Ascending aorta (tissue), 2 donors: ENCODE results near the gene DLG1. TPM values are rescaled to one million over a fixed set of nuclear protein-coding genes. Genes with fewer than 3 reads are reported as not detected.

Source experiments
- DNase-seq, 2 donors: peaks; one replicate each; pipeline ENCODE4 v3.0.0-alpha.2; 2019; ENCODE audit warnings: low spot score in 2 of 2
- H3K27ac ChIP-seq, 2 donors: fragments of 200-600 bp; sonication (generic); one replicate each; pipeline ENCODE4 v1.5.1; 2016 to 2017; ENCODE audit warnings: mild to moderate bottlenecking in 1 of 2
- H3K27me3 ChIP-seq: fragments of 200-600 bp; sonication (generic); one replicate; pipeline ENCODE4 v1.5.1; 2017
- H3K36me3 ChIP-seq, 2 donors: fragments of 200-600 bp; sonication (generic); one replicate each; pipeline ENCODE4 v1.5.1; 2016
- H3K4me1 ChIP-seq, 2 donors: fragments of 200-600 bp; sonication (generic); one replicate each; pipeline ENCODE4 v1.5.1; 2016 to 2017; ENCODE audit warnings: mild to moderate bottlenecking in 1 of 2
- H3K4me3 ChIP-seq, 2 donors: fragments of 200-600 bp; sonication (generic); one replicate each; pipeline ENCODE4 v1.5.1; 2016 to 2017; ENCODE audit warnings: mild to moderate bottlenecking in 1 of 2
- H3K9me3 ChIP-seq, 2 donors: fragments of 200-600 bp; sonication (generic); one replicate each; pipeline ENCODE4 v1.5.1; 2016
- intact Hi-C: fragments of 100-400 bp; cut with DNase I; formaldehyde crosslinking; loops from one replicate; pipeline ENCODE4 v1.15.1; 2023
- total RNA-seq: library from RNA; depleted of rRNA; stranded (reverse); fragments of >200 nt; gene quantifications from one replicate; pipeline ENCODE4 v1.1.0, GENCODE V29; 2016
- TF ChIP-seq, protein P1 (sequence below), 3 experiments: fragments of 200-600 bp in 2 of 3; fragments of 450-650 bp in 1 of 3; sonication (generic) in 2 of 3; IDR thresholded peaks; one replicate each; pipeline ENCODE4 v1.5.1; 2016 to 2019; ENCODE audit warnings: antibody characterized with exemption in 3 of 3, mild to moderate bottlenecking in 1 of 3, moderate library complexity in 1 of 3

DLG1 gene
- total RNA-seq, 1 donor from 2014 or later, result 31.0 TPM

GRCh38 chr3:197011780-197012539 is 286.5 kb downstream of the DLG1 start:
- Histone ChIP-seq H3K4me3 (no peak overlapping the region), H3K36me3 (no peaks in the 10 kb centered on the region), H3K9me3 (no peaks in the 10 kb centered on the region), H3K27ac (no peak overlapping the region), H3K27me3 (no peaks in the 10 kb centered on the region), H3K4me1 (no peaks in the 10 kb centered on the region)
- intact Hi-C loops, result no loop called here
- TF ChIP-seq, protein P1, sequence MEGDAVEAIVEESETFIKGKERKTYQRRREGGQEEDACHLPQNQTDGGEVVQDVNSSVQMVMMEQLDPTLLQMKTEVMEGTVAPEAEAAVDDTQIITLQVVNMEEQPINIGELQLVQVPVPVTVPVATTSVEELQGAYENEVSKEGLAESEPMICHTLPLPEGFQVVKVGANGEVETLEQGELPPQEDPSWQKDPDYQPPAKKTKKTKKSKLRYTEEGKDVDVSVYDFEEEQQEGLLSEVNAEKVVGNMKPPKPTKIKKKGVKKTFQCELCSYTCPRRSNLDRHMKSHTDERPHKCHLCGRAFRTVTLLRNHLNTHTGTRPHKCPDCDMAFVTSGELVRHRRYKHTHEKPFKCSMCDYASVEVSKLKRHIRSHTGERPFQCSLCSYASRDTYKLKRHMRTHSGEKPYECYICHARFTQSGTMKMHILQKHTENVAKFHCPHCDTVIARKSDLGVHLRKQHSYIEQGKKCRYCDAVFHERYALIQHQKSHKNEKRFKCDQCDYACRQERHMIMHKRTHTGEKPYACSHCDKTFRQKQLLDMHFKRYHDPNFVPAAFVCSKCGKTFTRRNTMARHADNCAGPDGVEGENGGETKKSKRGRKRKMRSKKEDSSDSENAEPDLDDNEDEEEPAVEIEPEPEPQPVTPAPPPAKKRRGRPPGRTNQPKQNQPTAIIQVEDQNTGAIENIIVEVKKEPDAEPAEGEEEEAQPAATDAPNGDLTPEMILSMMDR (IDR thresholded peaks at IDR 0.05), result no peak
- no peak for DNase-seq

GRCh38 chr3:197010556-197011351 is 287.7 kb downstream of the DLG1 start:
- Histone ChIP-seq H3K4me3 (no peak overlapping the region), H3K27ac (no peak overlapping the region), H3K27me3 (no peaks in the 10 kb centered on the region), H3K4me1 (no peaks in the 10 kb centered on the region), H3K36me3 (no peaks in the 10 kb centered on the region), H3K9me3 (no peaks in the 10 kb centered on the region)
- intact Hi-C loops, result no loop called here
- TF ChIP-seq, protein P1 (IDR thresholded peaks at IDR 0.05), result no peak
- no peak for DNase-seq

DNA sequence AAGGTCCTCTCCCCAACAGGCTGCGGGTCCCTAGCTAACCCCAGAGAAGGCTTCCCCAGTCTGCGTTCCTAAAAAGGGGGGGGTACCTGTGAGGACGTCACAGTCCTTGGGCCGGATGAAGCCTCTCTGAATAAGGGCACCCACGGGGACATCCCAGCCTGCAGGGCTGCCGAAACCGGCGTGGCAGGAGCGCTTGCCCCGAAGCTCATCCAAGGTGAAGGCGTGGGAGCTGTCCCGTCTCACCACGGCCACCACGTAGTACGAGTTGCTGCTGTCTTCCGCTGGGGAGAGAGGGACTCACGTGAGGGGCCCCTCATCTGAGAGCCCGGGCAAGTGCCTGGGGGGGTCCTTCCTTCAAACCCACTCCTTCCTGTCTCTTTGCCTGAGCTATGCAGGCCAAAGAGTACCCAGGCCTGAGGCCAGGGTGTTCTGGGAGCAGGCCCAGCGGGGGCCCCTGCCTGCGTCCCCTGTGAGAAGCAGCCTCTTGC is 288.8 kb downstream of the DLG1 start:
- Histone ChIP-seq H3K4me1 (no peaks in the 10 kb centered on the region), H3K36me3 (no peaks in the 10 kb centered on the region), H3K27me3 (no peaks in the 10 kb centered on the region), H3K27ac (no peak overlapping the region), H3K4me3 (no peak overlapping the region), H3K9me3 (no peaks in the 10 kb centered on the region)
- TF ChIP-seq, protein P1 (IDR thresholded peaks at IDR 0.05), result no peak
- DNase-seq, result no peak
- intact Hi-C loops, result no loop called here

DNA sequence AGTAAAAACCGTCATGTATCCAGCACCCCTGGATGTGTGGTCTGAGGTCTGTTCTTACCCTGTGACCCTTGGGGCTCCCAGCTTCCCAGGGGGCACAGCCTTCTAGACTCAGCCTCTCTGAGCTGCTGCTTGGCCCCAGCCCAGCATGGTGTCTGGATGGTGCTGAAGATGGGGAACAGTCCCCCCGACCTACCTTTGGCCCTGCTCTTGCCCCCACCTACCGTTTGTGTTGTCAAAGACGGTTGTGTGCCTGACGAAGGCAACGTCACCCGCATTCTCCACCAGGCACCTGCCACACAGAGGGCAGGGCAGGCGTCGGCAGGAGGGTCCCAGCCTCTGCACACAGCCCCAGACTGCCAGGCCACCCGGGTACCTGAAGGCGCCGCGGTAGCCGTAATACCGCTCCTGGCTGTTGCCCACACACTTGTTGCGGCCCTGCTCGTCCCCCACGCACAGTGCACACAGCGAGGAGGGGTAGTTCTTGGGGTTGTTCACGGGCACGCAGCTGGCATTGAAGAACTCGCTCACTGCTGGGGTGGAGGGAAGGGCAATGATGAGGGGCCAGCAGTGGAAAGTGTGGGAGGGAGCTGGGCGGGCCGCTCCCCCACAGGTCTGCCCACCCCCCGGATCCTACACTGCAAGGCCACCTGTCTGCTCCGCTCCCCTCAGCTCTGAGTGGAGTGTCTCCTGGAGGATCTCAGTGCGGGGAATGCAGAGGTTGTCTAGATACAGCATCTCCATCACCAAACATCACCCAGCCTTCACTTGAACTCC is 289.8 kb downstream of the DLG1 start:
- TF ChIP-seq, protein P1 (IDR thresholded peaks at IDR 0.05), result no peak
- Histone ChIP-seq H3K9me3 (no peaks in the 10 kb centered on the region), H3K27ac (no peak overlapping the region), H3K4me1 (peaks cover 0 to 4% of the 10 kb centered on the region in 2 donors), H3K4me3 (no peak overlapping the region), H3K36me3 (no peaks in the 10 kb centered on the region), H3K27me3 (no peaks in the 10 kb centered on the region)
- intact Hi-C loops, result no loop called here
- no peak for DNase-seq

DNA sequence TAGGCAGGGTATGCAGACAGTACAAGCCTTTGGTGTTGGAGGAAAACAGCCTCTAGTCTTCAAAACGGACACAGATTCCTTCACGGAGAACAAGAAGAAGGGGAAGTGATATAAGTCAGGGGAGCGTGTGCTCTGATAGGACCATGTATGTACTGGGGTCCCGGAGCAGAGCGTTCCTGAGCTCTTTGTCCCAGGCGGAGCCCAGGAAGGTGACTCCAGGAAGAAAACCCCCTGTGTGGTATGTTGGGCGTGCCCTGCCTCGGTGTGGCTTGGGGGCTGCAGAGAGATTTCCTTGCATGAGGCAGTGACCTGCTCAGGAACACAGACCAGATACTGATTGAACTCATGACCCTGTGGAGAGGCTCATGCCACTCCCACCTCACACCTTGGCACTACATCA is 290.5 kb downstream of the DLG1 start:
- DNase-seq, result no peak
- no peaks in the 10 kb centered on the region for H3K27me3 ChIP-seq
- H3K4me3 ChIP-seq, result no peak overlapping the region
- TF ChIP-seq, protein P1 (IDR thresholded peaks at IDR 0.05), result no peak
- intact Hi-C loops, result no loop called here
- peaks cover 0 to 6% of the 10 kb centered on the region in 2 donors for H3K4me1 ChIP-seq
- no peak overlapping the region for H3K27ac ChIP-seq
- H3K9me3 ChIP-seq, result no peaks in the 10 kb centered on the region
- no peaks in the 10 kb centered on the region for H3K36me3 ChIP-seq
